HepG2 (cell line): ENCODE results near the gene MYADML2. TPM values are rescaled to one million over a fixed set of nuclear protein-coding genes. Genes with fewer than 3 reads are reported as not detected.

Source experiments
- HDAC2 ChIP-seq: sonication (generic); formaldehyde crosslinking; IDR thresholded peaks from 2 replicates; pipeline ENCODE4 v1.4.0; 2020; ENCODE audit warnings: missing genetic modification reagents
- KDM3A ChIP-seq: IDR thresholded peaks from 2 replicates; pipeline ENCODE4 v1.6.1; 2018; ENCODE audit warnings: low read depth, missing compliant biosample characterization
- KLF6 ChIP-seq: IDR thresholded peaks from 2 replicates; pipeline ENCODE4 v1.8.0; 2016; ENCODE audit warnings: missing biosample characterization, missing genetic modification reagents
- NFYC ChIP-seq: IDR thresholded peaks from 2 replicates; pipeline ENCODE4 v1.6.1; 2016; ENCODE audit warnings: missing genetic modification reagents, missing compliant biosample characterization
- POLR2AphosphoS5 ChIP-seq: IDR thresholded peaks from 2 replicates; pipeline ENCODE4 v1.6.1; 2012; ENCODE audit warnings: low read depth, low read length
- REL ChIP-seq: sonication (generic); formaldehyde crosslinking; conservative IDR thresholded peaks from 2 replicates; pipeline ENCODE4 v1.8.0; 2022; ENCODE audit warnings: mild to moderate bottlenecking, missing genetic modification reagents, moderate library complexity
- ZMYM4 ChIP-seq: sonication (generic); formaldehyde crosslinking; IDR thresholded peaks from 2 replicates; pipeline ENCODE4 v1.8.1; 2023; ENCODE audit warnings: mild to moderate bottlenecking, missing genetic modification reagents
- ZNF142 ChIP-seq: sonication (generic); formaldehyde crosslinking; IDR thresholded peaks from 2 replicates; pipeline ENCODE4 v1.4.0; 2020; ENCODE audit warnings: missing genetic modification reagents
- ZNF367 ChIP-seq: sonication (generic); formaldehyde crosslinking; IDR thresholded peaks from 2 replicates; pipeline ENCODE4 v1.4.0; 2020; ENCODE audit warnings: missing genetic modification reagents, borderline replicate concordance
- ZNF629 ChIP-seq: sonication (generic); formaldehyde crosslinking; conservative IDR thresholded peaks from 2 replicates; pipeline ENCODE4 v1.5.0; 2020; ENCODE audit warnings: missing genetic modification reagents
- ZNF75D ChIP-seq: sonication (generic); formaldehyde crosslinking; IDR thresholded peaks from 2 replicates; pipeline ENCODE4 v1.8.1; 2023; ENCODE audit warnings: missing genetic modification reagents, mild to moderate bottlenecking, borderline replicate concordance
- polyA plus RNA-seq, 8 experiments: library from polyadenylated mRNA; depleted of rRNA in 3 of 8; stranded (reverse) in 7 of 8; unstranded in 1 of 8; fragments of >200 nt; fragmentation: Illumina TruSeq in 4 of 8; extraction: Trizol in 4 of 8; gene quantifications; 2 replicates each; pipeline versions ENCODE4 v1.2.1 to v1.2.3, GENCODE V29; 2011 to 2016; ENCODE audit warnings: low read depth in 4 of 8, missing spikeins in 1 of 8, mixed read lengths in 1 of 8; ENCODE audit not compliant: insufficient read depth in 1 of 8
- total RNA-seq, 5 experiments: library from RNA; depleted of rRNA; stranded (reverse); fragments of >200 nt; fragmentation: Illumina TruSeq; extraction: Trizol; gene quantifications; 2 replicates each; pipeline ENCODE4 v1.2.3, GENCODE V29; 2016; ENCODE audit warnings: low read depth in 1 of 5
- TF ChIP-seq, protein P1 (sequence below): sonication (generic); formaldehyde crosslinking; IDR thresholded peaks from 2 replicates; pipeline ENCODE4 v1.4.0; 2020; ENCODE audit warnings: missing genetic modification reagents, borderline replicate concordance
- TF ChIP-seq, protein P2 (sequence below): IDR thresholded peaks from 2 replicates; pipeline ENCODE4 v1.6.1; 2016; ENCODE audit warnings: missing compliant biosample characterization, missing genetic modification reagents, borderline replicate concordance
- TF ChIP-seq, protein P3 (sequence below), 2 experiments: sonication (generic) in 1 of 2; formaldehyde crosslinking in 1 of 2; IDR thresholded peaks; 2 replicates each; pipeline versions ENCODE4 v1.4.0 to v1.6.1; 2018 to 2020; ENCODE audit warnings: missing genetic modification reagents in 2 of 2, borderline replicate concordance in 1 of 2, low read depth in 1 of 2, mild to moderate bottlenecking in 1 of 2, missing biosample characterization in 1 of 2

The MYADML2 gene
- total and polyA plus RNA-seq, 2 of the 13 experiments (the other 11 are each of a cell fraction or from before 2014, with no cell fraction given) = not detected

- TF ChIP-seq ZNF142 (CRISPR knock-in tag) = peak; percentile 69; the same call in 1 of the 2 replicates
- peak; percentile 93 for TF ChIP-seq HDAC2 (CRISPR knock-in tag)
- TF ChIP-seq, protein P1, sequence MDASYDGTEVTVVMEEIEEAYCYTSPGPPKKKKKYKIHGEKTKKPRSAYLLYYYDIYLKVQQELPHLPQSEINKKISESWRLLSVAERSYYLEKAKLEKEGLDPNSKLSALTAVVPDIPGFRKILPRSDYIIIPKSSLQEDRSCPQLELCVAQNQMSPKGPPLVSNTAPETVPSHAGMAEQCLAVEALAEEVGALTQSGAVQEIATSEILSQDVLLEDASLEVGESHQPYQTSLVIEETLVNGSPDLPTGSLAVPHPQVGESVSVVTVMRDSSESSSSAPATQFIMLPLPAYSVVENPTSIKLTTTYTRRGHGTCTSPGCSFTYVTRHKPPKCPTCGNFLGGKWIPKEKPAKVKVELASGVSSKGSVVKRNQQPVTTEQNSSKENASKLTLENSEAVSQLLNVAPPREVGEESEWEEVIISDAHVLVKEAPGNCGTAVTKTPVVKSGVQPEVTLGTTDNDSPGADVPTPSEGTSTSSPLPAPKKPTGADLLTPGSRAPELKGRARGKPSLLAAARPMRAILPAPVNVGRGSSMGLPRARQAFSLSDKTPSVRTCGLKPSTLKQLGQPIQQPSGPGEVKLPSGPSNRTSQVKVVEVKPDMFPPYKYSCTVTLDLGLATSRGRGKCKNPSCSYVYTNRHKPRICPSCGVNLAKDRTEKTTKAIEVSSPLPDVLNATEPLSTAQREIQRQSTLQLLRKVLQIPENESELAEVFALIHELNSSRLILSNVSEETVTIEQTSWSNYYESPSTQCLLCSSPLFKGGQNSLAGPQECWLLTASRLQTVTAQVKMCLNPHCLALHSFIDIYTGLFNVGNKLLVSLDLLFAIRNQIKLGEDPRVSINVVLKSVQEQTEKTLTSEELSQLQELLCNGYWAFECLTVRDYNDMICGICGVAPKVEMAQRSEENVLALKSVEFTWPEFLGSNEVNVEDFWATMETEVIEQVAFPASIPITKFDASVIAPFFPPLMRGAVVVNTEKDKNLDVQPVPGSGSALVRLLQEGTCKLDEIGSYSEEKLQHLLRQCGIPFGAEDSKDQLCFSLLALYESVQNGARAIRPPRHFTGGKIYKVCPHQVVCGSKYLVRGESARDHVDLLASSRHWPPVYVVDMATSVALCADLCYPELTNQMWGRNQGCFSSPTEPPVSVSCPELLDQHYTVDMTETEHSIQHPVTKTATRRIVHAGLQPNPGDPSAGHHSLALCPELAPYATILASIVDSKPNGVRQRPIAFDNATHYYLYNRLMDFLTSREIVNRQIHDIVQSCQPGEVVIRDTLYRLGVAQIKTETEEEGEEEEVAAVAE = 0 out of 2 replicates have a peak, but pooled peaks have one; percentile 58
- TF ChIP-seq ZMYM4 = peak; percentile 79
- peak; percentile 56; the same call in 1 of the 2 replicates for TF ChIP-seq NFYC
- peak; percentile 96 for TF ChIP-seq KDM3A (CRISPR knock-in tag)
- no peak for TF ChIP-seq ZNF75D (CRISPR knock-in tag)
- peak; percentile 57; the same call in 1 of the 2 replicates for TF ChIP-seq POLR2AphosphoS5
- TF ChIP-seq KLF6 (CRISPR knock-in tag) = peak; percentile 95
- TF ChIP-seq REL = no peak
- TF ChIP-seq ZNF629 = 0 out of 2 replicates have a peak, but pooled peaks have one; percentile 50
- TF ChIP-seq ZNF367 (CRISPR knock-in tag) = peak; percentile 90
- TF ChIP-seq, protein P2, sequence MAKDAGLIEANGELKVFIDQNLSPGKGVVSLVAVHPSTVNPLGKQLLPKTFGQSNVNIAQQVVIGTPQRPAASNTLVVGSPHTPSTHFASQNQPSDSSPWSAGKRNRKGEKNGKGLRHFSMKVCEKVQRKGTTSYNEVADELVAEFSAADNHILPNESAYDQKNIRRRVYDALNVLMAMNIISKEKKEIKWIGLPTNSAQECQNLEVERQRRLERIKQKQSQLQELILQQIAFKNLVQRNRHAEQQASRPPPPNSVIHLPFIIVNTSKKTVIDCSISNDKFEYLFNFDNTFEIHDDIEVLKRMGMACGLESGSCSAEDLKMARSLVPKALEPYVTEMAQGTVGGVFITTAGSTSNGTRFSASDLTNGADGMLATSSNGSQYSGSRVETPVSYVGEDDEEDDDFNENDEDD = peak; percentile 92
- TF ChIP-seq, protein P3, sequence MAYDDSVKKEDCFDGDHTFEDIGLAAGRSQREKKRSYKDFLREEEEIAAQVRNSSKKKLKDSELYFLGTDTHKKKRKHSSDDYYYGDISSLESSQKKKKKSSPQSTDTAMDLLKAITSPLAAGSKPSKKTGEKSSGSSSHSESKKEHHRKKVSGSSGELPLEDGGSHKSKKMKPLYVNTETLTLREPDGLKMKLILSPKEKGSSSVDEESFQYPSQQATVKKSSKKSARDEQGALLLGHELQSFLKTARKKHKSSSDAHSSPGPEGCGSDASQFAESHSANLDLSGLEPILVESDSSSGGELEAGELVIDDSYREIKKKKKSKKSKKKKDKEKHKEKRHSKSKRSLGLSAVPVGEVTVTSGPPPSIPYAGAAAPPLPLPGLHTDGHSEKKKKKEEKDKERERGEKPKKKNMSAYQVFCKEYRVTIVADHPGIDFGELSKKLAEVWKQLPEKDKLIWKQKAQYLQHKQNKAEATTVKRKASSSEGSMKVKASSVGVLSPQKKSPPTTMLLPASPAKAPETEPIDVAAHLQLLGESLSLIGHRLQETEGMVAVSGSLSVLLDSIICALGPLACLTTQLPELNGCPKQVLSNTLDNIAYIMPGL (CRISPR knock-in tag; IDR thresholded peaks at IDR 0.05; ENCODE audit: borderline replicate concordance in 1 of 2, low read depth in 1 of 2) = peak; percentile 48 to 91; a peak in 3 of 4 replicates
Observed at GRCh38 chr17:81967533-81968395, 20.7 kb upstream of the MYADML2 start (continued).
